ENCODE data around the gene EEFSEC.

DNA sequence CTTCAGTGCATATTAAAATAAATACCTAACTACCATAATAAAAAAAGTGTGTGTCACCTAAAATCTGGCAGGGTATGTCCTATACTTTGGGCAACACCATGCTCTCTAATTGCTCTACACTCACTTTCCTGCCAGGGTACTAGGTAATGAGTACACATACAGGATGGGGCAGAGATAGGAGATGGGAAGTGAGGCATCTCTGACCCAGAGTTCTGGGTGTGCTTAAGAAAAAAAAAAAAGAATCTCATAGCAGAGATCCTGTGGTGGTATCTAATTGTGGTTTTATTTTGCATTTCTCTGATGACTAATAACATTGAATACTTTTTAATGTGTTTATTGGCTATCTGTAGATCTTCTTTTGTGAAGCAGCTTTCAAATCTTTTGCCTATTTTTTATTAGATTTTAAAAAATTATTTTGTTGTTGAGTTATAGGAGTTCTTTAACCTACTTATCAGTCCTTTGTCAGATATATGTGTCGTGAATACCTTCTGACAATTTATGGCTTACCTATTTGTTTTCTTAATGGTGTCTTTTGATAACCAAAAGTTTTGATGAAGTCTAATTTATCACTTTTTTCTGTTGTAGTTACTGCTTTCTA, 48.0 kb downstream of the EEFSEC start:
- TF ChIP-seq, protein P1, sequence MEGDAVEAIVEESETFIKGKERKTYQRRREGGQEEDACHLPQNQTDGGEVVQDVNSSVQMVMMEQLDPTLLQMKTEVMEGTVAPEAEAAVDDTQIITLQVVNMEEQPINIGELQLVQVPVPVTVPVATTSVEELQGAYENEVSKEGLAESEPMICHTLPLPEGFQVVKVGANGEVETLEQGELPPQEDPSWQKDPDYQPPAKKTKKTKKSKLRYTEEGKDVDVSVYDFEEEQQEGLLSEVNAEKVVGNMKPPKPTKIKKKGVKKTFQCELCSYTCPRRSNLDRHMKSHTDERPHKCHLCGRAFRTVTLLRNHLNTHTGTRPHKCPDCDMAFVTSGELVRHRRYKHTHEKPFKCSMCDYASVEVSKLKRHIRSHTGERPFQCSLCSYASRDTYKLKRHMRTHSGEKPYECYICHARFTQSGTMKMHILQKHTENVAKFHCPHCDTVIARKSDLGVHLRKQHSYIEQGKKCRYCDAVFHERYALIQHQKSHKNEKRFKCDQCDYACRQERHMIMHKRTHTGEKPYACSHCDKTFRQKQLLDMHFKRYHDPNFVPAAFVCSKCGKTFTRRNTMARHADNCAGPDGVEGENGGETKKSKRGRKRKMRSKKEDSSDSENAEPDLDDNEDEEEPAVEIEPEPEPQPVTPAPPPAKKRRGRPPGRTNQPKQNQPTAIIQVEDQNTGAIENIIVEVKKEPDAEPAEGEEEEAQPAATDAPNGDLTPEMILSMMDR (IDR thresholded peaks at IDR 0.05; ENCODE audit: low read depth, low read length) = no peak
- TF ChIP-seq EZH2phosphoT487 (IDR thresholded peaks at IDR 0.05; ENCODE audit: low read depth) = no peak

Measured in OCI-LY3 (cell line).